HG03432 (cell line): ENCODE data around the gene CACNG3.

Experiments
- ATAC-seq: cut with Tn5 transposase; IDR thresholded peaks from one replicate; pipeline ENCODE4 v1.9.1; 2021; ENCODE audit warnings: mild to moderate bottlenecking, moderate library complexity; ENCODE audit not compliant: unreplicated experiment

CACNG3 gene

GRCh38 chr16:24381470-24382118, 125.5 kb downstream of the CACNG3 start:
- ATAC-seq = no peak

- no peak for ATAC-seq
Observed at GRCh38 chr16:24382762-24383407, 126.8 kb downstream of the CACNG3 start.

GRCh38 chr16:24394341-24394740, 138.2 kb downstream of the CACNG3 start:
- no peak for ATAC-seq

- no peak for ATAC-seq
Observed at GRCh38 chr16:24396350-24397271, 140.5 kb downstream of the CACNG3 start.

- ATAC-seq = no peak
Observed at GRCh38 chr16:24409045-24409444, 152.9 kb downstream of the CACNG3 start.
